Stimulated activated CD8-positive, alpha-beta memory T cell treated with anti-CD3 and anti-CD28 coated beads, Interleukin-15, amount 100 ng/mL, for 48 hours (primary cell): Measurements from ENCODE around the gene SUN5.

Experiments
- DNase-seq, 2 donors: peaks; one replicate each; pipeline ENCODE4 v3.0.0-alpha.2; 2020; ENCODE audit warnings: low read depth in 2 of 2

The SUN5 gene

GRCh38 chr20:33014336-33015113, 10.3 kb upstream of the SUN5 start:
- no peak for DNase-seq

DNA sequence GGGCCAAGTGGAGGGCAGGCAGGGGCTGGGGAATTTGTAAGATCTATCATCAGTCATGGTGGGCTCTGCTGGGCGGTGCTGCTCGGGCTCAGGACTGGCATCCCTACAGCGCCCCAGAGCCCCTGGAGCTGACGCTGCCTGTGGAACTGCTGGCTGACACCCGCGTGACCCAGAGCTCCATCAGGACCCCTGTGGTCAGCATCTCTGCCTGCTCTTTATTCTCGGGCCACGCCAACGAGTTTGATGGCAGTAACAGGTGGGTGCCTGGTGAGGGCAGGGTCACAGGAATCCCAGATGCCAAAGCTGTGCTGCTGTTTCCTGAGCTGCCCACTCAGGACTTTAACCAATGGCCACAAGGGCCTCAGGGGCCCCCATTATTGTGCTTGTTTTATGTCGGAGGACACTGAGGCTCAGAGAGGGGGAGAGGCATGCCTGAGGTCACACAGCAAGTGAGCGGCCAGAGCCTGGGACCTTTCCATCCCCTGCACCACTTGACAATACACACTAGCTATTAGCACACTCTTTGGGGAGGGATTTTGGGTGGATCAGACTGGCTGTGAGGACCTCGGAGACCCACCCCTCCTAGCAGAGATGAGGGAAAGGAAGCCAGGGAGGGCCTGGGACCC, 9.6 kb upstream of the SUN5 start:
- DNase-seq = no peak

DNA sequence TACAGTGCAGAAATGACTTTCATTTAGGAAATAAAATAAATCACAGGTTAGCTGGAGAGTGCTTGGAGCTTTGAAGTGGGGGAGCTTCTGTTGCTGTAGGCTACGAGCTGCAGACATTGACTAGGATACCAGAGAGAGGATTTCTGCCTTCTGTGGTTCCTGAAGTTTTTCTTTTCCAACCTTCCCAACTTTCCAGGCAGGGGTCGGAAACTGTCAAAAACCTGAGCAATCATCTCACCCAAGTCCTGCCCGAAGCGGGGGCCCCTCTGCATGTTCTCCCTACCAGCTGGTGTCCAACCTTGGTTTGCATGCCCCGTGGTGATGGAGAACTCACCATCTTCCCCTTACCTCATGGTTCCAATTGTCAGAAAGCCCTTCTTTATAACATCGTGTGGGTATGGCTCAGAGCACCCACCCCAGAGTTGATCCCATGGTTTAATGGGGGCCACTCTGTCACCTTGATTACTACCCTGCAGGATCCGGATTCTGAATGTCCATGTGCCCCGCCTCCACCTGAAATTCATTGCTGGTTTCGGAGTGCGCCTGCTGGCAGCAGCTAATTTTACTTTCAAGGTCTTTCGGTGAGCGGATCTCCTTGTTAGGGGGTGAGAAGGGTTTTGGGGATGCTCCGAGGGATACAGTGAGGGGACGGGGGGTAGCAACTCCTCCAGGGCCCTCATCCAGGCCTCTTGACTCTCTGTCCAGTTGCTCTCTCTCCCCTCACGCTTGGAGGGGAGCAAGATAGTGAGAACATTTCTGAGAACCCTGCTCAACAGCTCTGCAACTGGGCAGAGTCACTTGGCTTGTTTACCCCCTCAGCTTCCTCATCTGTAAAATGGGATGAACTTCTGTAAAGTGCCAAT, 8.3 kb upstream of the SUN5 start:
- DNase-seq = no peak

DNA sequence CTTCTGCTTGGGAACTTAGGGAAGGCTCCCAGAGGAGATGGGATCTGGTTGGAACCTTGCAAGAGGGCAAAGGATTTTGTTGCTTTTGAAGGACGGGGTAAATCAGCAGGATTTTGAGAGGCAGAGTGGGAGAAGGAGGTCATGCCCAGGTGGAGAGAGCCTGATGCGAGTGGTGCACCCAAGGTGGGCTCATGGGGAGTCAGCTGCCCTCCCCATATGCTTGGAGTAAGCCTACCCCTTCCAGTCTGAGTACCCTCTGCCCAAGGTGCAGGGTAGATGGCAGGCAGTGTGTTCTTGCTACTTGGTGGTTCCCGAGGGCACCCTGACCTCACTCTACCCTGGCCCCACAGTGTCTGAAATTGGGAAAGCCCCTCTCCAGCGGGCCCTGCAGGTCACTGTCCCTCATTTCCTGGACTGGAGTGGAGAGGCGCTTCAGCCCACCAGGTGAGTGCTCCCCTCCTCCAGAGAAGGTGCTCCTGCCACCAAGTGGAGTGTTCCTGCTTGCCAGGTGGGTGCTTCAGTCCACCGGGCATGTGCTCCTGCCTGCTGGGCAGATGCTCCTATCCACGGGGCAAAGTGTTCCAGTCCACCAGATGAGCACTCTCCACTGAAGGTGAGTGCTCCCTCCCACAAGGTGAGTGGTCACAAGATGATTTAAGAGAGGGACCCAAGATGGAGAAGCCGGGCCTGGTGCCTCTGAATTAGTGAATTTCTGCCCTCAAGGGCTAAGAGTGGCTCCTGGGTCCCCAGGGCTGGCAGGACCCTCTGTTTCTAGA, 6.6 kb upstream of the SUN5 start:
- DNase-seq = no peak

- DNase-seq = no peak
Measured at GRCh38 chr20:33010133-33010504, 5.9 kb upstream of the SUN5 start.

DNA sequence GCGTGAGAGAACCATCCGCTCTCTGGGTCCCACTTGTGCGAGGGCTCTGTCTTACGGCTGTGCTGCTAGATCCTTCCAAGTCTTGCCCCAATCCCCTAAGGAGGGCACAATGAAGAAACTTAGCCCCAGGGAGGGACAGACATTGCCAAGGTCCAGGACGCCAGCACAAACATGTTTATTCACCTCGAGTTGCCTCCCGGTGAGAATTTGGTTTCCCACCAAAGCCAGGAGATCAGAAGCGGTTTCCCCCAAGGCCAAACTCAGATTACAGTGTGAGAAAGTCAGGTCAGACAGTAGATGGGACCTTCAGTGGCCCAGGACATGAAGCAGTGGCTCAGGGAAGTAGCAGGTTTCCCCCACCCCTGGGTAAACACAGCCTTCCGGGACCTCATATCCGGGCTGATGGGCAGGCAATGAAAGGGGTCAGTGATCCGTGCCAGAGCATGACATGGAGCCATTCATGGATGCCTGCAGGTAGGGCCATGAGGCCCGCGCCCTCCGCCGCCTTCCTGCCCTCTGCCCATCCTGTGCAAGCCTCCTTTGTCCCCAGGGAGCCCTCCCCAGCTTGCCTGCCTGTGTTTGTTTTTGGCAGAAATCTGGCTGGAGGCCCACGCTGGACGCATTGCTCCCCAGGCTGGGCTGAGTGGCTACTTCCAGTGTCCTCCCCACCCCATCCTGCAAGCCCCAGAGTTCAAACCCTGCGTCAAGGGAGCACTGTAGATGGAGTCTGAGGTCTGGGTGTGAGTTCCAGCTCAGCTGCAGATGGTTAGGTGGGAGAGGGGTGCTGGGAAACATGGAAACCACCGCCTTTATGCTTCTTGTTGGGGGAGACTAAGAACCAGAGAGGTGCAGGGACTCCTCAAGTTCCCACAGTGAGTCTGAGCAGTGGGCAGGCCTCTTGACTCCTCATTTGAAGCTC, 5.2 kb upstream of the SUN5 start:
- no peak for DNase-seq

DNA sequence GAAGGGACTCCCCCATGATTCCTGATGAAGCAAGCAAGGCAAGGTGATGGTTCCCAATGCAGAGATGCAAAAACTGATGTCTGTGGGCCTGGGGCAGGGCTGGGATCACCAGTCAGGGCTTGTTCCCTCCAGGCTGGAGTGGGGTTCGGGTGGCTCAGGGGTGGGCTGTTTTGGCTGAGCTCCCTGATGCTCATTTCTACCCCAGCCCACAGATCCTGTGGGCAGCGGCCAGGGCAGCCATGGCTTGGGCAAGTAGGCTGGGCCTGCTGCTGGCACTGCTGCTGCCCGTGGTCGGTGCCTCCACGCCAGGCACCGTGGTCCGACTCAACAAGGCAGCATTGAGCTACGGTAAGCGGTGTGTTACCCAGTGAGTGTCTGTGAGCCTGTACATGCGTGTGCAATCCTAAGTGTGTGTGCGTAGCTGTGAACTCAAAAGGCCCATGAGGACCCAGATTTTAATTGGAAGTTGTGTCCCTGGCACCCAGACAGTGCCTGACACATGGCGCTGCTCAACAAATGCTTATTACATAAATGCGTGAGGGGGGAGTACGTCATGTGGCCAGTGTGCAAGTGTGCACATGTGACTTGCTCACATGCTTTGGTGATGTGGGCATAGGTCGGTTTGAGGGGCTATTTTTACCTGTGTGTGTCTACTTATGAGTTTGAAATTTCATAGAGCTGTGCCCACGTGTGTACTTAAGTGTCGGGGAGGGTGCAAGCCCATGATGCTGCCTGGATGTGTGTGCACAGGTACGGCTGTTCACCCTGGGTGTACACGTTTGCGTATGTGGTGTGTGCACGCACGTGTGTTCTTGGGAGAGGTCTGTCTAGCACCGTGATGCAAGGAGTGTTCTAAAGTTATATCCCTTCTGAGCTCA, 4.3 kb upstream of the SUN5 start:
- no peak for DNase-seq

DNA sequence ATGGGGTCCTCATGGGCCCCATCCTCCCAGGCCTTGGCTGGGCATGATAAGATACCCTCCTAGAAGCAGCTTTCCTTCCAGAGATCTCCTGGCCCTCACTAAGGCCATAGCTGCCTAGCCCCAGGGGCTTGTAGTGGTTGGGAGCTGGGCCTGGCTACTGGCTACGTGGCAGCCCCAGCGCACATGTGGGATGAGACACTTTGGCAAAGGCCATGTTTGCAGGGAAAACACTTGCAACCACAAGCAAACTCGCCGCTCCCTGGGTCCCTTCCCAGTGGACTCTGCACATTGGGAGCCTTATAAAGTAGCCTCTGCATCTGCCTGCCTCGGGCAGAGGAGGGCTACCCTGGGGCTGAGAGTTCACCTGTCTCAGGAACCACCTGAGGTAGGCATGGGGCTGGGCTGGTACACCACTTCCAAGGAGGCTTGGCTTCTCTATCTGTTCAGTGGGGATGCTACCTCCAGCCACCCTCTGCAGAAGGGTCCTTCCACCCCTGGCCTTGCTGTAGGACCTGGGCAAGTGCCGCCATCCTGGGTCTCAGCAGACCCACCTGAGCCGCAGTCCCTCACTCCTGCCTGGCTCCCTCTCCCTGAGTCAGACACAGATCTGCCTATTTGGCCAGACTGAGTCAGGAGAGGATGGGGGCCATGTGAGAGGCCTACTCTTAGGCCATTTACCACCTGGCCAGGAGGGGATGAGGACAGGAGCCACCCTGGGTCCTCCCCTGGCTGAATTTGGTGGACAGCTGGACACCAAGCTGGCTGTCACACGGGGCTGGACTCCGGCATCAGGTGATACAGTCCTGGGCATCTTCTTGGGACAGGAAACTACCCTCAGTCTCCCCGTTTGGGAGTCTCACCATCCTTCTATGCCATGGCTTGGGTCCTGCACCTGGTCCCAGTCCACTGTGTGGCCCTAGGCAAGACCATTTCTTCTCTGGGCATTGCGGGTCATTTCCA, 3.4 kb upstream of the SUN5 start, which contains the start of gene BPIFB2:
BPIFB2 (plus strand) TSS at position 329 of the 960 bp plus-strand sequence. CDS start 871 bp downstream, outside the sequence.
- DNase-seq = no peak

DNA sequence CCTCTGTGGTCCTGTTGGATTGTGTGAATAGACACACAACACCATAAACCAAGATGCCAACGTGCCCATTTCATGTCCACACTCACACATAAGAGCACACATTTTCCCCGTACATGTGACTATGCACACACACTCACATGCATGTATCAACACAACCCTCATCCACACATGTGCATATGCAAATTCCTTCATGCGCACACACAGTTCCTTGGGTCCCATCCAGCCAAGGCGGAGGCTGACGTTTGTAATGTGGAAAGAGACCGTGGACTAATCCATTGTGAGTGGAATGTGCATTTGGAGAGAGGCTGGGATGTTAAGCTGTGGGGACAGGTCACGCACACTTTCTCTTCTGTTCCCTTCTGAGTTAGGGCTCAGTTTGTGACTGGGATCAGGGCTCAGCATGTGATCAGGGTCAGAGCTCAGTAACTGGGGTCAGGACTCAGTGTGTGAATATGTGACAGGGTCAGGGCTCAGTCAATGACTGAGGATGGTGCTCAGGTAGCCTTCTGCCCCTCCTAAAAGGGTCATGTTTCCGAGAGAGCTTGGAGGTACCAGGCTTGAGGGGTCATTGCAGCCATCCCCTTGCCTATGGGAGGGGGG, 2.6 kb upstream of the SUN5 start:
- no peak for DNase-seq

GRCh38 chr20:33005908-33006775, 1.9 kb upstream of the SUN5 start:
- no peak for DNase-seq

DNA sequence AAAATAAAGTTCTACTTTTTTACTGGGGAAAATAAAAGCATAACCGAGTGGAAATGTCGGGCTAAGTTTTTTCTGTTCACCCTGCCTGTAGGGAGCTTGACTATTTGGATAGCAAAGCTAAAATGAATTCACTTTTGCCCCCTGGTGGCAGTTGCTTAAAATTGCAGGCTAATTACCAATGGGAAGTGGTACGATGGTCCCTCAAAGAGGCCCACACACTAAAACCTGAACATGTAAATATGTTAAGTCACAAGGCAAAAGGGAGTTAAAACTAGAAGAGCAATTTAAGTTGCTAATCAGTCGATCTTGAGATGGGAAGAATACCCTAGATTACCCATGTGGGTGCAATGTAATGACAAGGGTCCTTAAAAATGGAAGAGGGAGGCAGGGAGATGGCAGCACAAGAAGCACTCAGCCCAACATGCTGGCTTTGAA, 916 bp upstream of the SUN5 start:
- no peak for DNase-seq

- no peak for DNase-seq
Measured at GRCh38 chr20:33002087-33002808, 2.0 kb downstream of the SUN5 start.

GRCh38 chr20:33000802-33001466, 3.3 kb downstream of the SUN5 start:
- DNase-seq = no peak

DNA sequence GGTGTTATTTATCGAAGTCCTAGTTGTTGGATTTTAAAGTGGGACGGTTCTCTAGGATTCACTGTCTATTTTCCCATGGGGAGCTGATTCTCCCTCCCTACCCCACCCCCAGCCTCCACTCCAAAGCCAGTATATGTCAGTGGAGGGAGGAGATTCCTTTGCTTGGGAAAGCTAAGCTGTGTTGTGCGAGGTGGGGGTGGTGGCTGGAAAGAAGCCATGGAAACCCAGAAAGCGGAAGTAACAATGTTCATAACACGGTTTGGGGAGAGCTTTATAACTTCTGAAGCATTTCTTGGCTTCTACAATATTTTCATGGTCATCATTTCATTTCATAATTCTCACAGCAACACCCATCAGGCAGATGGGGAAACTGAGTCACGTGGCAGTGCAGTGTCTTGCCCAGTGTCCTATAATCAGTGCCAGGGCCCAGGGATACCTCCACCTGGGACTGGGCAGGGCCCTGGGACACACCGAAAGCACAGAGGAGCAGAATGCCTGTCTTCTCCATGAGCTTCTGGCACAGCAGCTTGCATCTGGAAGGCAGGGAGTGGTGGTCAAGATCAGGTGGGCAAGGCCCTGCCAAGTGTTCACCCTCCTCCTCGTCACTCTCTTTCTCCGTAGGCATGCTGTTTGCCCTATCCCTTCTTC, 4.5 kb downstream of the SUN5 start:
- no peak for DNase-seq

GRCh38 chr20:32997431-32997830, 6.8 kb downstream of the SUN5 start:
- no peak for DNase-seq
